Superior temporal gyrus (tissue), 1 donor: Measurements from ENCODE around the gene VAMP3.
"Not testable (repeated sequence)": the region's sequence is repeated elsewhere in the genome, so short reads cannot be mapped to it uniquely, and the experiment has no call there.

Source experiments
- DNase-seq: peaks from one replicate; pipeline ENCODE4 v3.0.0-alpha.2; 2016; ENCODE audit errors: extremely low spot score

Gene VAMP3

GRCh38 chr1:7768583-7768982 is 2.5 kb upstream of the VAMP3 start:
- DNase-seq = no peak

- no peak for DNase-seq
Measured at GRCh38 chr1:7769673-7770412, 1.3 kb upstream of the VAMP3 start.

- no peak for DNase-seq
Measured at GRCh38 chr1:7770669-7770996, 463 bp upstream of the VAMP3 start.

- no peak for DNase-seq
Measured at GRCh38 chr1:7771823-7772299, 765 bp downstream of the VAMP3 start.

DNA sequence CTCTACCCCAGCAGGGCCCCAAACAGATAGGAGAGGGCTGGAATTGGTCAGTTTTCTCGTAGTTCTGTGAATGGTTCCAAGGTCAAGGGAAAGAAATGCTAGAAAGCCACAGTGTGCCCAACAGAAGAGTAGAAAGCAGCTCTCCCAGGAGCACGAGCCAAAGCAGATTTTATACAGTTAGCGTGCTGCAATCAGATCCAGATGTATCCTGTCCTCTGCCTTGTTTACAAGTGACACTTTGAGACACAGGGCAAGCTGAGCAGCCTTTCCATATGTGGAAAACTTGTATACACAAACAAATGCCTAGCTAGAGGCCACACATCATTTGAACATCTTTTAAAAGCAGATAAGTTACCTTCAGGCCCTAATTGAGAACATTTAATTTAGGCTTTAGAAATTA is 6.5 kb downstream of the VAMP3 start:
- no peak for DNase-seq

DNA sequence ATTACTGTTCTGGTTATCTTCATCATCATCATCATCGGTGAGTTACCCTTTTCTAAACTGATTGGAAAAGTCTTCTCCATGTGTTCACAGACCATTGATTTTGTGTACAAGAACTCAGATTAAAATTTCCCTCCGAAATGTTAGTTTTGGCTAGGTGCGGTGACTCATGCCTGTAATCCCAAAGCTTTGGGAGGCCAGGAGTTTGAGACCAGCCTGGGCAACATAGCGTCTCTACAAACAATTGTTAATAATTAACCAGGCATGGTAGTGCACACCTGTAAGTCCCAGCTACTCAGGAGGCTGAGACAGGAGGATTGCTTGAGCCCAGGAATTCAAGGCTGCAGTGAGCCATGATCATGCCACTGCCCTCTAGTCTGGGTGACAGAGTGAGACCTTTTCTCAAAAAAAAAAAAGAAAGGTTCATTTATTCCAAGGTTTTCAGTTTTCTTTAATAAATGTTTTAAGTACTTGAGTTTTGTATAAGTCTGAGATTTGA is 7.1 kb downstream of the VAMP3 start:
- DNase-seq = no peak

DNA sequence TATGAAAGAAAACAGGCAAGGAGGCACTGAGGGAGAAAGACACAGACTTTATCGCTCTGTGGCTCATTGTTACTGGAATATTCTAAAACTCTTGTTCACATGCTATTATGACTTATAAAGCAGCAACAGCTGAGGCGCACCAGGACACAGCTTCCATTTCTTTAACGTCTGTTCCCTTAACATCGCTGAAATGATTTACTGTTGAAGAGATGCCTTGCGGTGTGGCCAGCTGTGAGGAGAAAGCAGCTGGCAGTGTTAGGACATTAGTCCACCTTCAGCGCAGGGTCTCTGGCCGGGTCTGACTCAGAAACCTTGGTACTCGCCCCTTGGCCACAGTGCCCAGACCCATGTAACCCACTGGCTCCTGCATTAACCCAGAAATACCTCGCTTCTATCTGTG is 9.9 kb downstream of the VAMP3 start:
- DNase-seq = no peak

DNA sequence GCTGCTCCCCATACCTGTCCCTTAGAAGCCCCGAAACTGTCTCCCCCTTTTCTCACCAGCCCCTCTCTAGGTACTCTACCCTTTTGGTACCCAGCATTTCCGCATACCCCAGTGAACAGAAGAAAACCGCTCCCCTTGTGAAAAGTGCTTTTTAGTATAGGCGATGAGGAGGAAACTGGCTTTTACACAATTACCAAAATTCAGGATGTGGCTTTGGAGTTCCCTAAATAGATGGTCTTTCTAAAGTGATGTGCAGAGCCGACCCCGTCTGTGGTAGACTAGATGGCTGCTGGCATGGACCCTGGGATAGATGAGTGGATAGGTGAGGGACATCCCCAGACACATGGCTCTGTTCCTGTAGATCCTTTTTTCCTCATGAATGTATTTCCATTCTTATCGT is 10.4 kb downstream of the VAMP3 start:
- no peak for DNase-seq

DNA sequence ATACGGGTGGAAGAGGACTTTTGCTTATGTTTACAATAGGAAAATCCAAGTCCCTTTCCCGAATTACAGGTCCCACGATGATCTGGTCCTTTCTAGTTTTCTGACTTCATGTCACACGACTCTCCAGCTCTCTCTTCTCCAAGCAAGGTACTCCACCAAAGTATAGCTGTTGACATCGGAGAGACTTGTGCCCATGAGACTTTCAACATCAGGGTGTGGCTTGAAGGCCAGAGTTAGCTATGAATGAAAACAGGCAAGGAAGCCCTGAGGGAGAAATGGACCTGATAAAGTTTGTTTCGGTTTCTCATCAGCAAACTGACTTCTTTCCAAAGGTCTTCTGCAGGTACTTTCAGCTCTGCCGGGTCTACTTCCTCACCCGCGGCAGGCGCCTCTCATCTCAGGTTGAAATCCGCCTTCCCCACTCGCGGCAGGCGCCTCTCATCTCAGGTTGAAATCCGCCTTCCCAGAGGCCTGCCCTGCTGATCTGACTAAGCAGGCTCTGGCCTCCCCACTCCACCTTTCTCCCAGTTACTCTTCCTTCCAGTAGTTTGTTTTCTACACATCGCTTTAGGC is 10.9 kb downstream of the VAMP3 start:
- DNase-seq = no peak

DNA sequence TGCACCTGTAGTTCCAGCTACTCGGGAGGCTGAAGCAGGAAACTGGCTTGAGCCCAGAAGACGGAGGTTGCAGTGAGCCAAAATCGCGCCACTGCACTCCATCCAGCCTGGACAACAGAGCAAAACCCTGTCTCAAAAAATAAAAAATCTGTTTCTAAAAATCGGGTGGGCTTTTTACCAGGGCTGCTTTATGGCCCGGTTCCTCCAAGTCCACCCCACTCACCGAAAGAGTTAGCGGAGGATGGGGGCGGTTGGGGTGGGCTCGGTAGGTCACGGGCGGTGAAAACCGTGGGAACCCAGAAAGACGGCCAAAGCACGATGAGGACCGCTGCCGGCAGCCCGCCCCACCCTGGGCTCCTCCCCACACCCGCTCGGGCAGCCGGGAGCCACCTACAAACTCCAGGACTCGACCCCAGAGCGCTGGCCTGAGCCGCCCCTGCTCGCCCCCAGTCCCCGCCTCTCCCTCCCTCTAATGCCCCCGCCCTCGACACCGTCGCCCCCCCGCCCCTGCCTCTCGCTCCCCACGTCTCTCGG is 12.1 kb downstream of the VAMP3 start:
- no peak for DNase-seq

GRCh38 chr1:7783826-7784491 is 12.9 kb downstream of the VAMP3 start, which contains the start of gene PER3:
PER3 (plus strand) TSS chr1:7784291; CDS start chr1:7784878, 587 bp downstream.
- peak; percentile 95 for DNase-seq

- no peak for DNase-seq
Measured at GRCh38 chr1:7784492-7785071, 13.5 kb downstream of the VAMP3 start.

DNA sequence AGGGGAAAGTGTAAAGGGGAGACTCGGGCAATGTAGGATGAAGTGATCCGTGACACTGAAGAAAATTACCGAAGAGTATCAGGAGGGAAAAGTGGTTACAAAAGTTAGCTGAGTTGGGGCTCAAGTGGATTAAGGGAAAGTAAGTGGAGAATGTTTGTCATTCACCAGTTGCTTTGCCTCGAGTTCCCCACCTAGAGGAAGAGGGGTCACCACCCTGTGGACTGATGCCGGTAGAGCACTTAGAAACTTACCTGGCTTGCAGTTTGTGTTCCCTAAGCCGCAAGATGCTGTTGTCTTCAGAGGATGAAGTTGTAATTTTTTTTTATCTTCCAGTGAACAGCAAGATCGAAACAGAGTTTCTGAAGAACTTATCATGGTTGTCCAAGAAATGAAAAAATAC is 14.0 kb downstream of the VAMP3 start:
- DNase-seq = no peak

- DNase-seq = peak; percentile 26
Measured at GRCh38 chr1:7786795-7787194, 15.7 kb downstream of the VAMP3 start.

DNA sequence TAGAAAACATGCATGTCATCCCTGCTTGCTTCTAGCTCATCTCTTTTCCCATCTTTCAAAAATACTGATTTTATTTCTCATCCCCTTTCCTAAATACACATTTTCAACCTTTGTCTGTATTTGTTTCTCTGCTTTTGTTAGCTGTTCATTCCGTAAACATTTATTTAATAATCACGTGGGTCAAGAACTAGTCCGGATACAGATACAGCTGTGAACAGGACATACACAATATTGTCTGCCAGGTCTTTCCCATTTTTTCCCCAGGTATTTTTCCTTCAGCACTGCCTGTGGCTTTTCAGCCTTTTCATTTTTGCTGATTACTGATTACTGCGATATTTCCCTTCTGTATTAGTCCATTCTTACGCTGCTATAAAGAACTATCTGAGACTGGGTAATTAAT is 18.7 kb downstream of the VAMP3 start:
- DNase-seq = no peak

GRCh38 chr1:7791027-7791426 is 19.9 kb downstream of the VAMP3 start:
- DNase-seq = not testable (repeated sequence)

GRCh38 chr1:7795406-7795805 is 24.3 kb downstream of the VAMP3 start:
- DNase-seq = no peak

GRCh38 chr1:7805460-7805859 is 34.4 kb downstream of the VAMP3 start:
- DNase-seq = no peak

DNA sequence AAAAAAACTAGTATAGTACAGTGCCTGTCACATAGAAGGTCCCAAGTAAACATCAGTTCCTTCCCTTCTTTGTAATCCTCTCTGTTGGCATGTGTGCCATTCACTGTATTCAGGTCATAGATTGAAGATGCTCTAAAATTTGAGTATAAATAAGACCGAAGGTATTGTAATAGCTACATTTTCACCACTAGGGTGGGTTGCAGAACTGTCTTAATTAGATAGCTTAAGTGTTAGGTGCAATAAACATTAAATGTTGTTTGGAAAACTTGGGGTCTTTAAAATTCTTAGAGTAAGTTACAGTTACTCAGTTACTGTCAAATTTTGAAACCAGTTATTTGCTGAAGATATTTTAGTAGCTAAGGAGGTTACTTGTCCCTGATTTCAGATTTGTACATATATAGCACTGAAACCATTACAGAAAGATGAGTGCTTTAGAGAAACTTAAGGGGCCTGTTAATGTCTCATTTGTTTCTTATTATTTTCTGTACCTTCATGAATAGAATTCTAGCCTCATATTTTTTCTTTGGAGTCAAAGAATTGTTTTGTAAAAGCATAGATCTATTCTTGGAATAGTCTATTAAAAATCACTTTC is 37.3 kb downstream of the VAMP3 start:
- peak; percentile 43 for DNase-seq

DNA sequence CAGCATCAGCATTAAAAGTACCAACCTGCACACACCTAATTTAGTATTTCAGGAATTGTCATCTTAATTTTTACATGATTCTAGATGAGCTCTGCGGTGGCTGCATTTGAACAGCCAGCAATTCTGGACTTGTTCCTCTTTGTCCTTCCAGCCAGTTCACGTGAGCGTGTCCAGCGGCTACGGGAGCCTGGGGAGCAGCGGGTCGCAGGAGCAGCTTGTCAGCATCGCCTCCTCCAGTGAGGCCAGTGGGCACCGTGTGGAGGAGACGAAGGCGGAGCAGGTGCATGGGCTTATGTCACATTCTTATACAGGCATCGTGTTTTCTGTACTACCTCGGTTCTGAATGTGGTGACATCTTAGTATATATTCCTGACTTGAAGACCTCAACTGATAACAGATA is 38.6 kb downstream of the VAMP3 start:
- no peak for DNase-seq

DNA sequence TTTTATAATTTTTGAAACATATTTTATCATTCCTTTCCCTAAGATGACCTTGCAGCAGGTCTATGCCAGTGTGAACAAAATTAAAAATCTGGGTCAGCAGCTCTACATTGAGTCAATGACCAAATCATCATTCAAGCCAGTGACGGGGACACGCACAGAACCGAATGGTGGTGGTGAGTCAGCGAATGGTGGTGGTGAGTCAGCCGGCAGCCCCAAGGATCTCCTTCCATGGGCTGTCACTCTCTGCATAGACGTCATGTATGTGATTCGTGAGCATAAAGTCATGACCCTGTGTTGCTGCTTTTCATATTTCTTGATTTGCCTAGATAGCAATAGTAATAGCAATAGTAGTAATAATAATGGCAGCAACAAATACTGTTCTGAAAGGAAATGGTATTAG is 39.3 kb downstream of the VAMP3 start:
- DNase-seq = no peak

DNA sequence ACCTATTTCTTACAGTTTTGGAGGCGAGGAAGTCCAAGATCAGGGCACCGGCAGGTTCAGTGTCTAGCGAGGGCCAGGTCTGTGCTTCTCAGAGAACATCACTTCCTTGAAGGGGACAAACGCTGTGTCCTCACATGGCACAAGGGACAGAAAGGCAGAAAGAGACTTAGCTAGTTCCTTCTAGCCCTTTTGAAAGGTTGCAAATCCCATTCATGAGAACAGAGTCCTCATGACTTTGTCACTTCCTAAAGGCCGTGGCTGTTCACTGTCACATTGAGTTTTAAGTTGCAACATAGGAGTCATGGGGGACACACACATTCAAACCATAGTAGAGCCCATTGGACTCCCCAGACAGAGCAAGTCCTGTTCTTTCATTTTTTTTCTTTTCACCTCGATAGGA is 40.4 kb downstream of the VAMP3 start:
- DNase-seq = no peak
